Measurements from ENCODE around the gene RERE.

RERE gene

DNA sequence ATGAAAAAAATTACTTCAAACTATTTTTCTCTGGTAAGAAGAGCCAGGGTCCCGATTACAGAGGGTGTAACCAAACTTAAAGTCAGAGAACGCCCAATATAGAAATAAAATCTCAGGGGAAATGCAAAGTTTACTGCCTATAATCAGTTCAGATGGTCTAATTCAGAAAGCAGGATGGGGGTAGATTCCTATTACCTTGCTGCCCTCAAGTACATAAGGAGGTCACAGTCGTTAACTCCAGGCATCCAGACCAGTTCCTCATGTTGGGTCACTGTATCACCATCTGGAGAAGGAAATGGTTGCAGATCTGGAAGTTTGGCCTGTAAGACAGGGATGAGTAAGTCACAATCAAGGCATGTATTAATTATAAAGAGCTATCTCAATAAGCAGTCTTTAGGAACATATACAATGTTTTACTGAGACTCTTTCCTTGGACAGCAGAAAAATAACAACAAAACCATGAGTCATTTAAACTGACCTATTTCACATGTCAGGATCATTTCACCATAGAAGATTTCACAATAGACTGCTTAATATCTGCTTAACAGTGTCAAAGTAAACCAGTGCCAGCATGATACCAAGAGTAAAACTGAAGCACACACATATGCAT is 320.1 kb downstream of the RERE start:
- Histone ChIP-seq H2BK5ac (ENCODE audit: low read depth, low read length, poor library complexity) (no peak overlapping the region), H3K4me2 (ENCODE audit: low read length) (no peak overlapping the region), H3K9ac (ENCODE audit: low read length) (no peak overlapping the region), H3K4me3 (ENCODE audit: low read depth, low read length) (no peak overlapping the region), H2BK12ac (ENCODE audit: low read length) (no peak overlapping the region), H2AFZ (ENCODE audit: insufficient read depth, low read length, poor library complexity) (no peak overlapping the region), H3K79me1 (ENCODE audit: low read length) (no peaks in the 10 kb centered on the region), H3K27me3 (ENCODE audit: insufficient read depth, low read length) (no peaks in the 10 kb centered on the region), H3K14ac (ENCODE audit: low read length) (no peak overlapping the region), H4K8ac (ENCODE audit: low read depth, low read length) (no peak overlapping the region), H3K4ac (ENCODE audit: low read depth, low read length) (no peak overlapping the region), H3K36me3 (ENCODE audit: control insufficient read depth in 1 of 2, insufficient read depth in 2 of 2, low read length in 2 of 2) (peaks cover 15% of the 10 kb centered on the region in 2 experiments), H3K23ac (ENCODE audit: low read length) (no peak overlapping the region), H3K79me2 (ENCODE audit: control insufficient read depth, insufficient read depth, low read length, poor library complexity) (no peaks in the 10 kb centered on the region), H4K12ac (ENCODE audit: low read depth, low read length) (no peak overlapping the region), H3K18ac (ENCODE audit: low read length) (no peak overlapping the region), H2BK120ac (ENCODE audit: insufficient read depth, low read length, poor library complexity) (no peak overlapping the region), H3K9me3 (ENCODE audit: insufficient read depth, low read depth, low read length) (no peaks in the 10 kb centered on the region), H2AK5ac (ENCODE audit: low read length) (no peak overlapping the region), H3K27ac (ENCODE audit: low read depth, low read length) (no peak overlapping the region), H4K91ac (ENCODE audit: low read depth, low read length) (no peak overlapping the region), H3K4me1 (ENCODE audit: control insufficient read depth in 1 of 2, insufficient read depth in 2 of 2, low read length in 2 of 2) (no peaks in the 10 kb centered on the region)
- DNase-seq, result peak in 1 of 2 donors; percentile 92
- WGBS (ENCODE audit: extremely low coverage, insufficient coverage, insufficient read length), result no CpG with 5 or more reads among the region's 3 CpGs

DNA sequence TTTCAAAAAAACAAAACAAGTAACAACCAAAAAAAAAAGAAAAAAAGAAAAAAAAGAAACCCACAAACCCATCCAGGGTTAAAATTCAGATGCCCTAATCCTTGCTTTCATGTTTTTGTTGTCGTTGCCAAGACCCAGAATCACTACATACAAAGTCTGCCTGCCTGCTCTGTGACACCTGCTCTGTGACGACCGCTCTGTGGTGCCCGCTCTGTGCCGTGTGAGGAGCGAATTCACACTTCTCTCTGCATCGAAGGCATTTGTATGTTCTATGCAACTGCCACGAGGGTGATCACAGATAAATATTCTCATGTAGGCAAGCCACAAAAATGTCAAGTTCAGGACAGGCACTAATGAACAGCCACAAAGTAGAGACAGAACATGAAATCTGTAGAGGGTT is 321.0 kb downstream of the RERE start:
- no peaks in the 10 kb centered on the region for H3K79me2 ChIP-seq (ENCODE audit: control insufficient read depth, insufficient read depth, low read length, poor library complexity)
- H3K4me2 ChIP-seq (ENCODE audit: low read length), result no peak overlapping the region
- H2BK5ac ChIP-seq (ENCODE audit: low read depth, low read length, poor library complexity), result no peak overlapping the region
- no peak overlapping the region for H2AFZ ChIP-seq (ENCODE audit: insufficient read depth, low read length, poor library complexity)
- no peak overlapping the region for H3K27ac ChIP-seq (ENCODE audit: low read depth, low read length)
- peaks cover 15% of the 10 kb centered on the region in 2 experiments for H3K36me3 ChIP-seq (ENCODE audit: control insufficient read depth in 1 of 2, insufficient read depth in 2 of 2, low read length in 2 of 2)
- H3K9ac ChIP-seq (ENCODE audit: low read length), result no peak overlapping the region
- H2BK12ac ChIP-seq (ENCODE audit: low read length), result no peak overlapping the region
- no peak overlapping the region for H3K4me3 ChIP-seq (ENCODE audit: low read depth, low read length)
- H4K12ac ChIP-seq (ENCODE audit: low read depth, low read length), result no peak overlapping the region
- no peak overlapping the region for H2AK5ac ChIP-seq (ENCODE audit: low read length)
- no peaks in the 10 kb centered on the region for H3K4me1 ChIP-seq (ENCODE audit: control insufficient read depth in 1 of 2, insufficient read depth in 2 of 2, low read length in 2 of 2)
- H3K79me1 ChIP-seq (ENCODE audit: low read length), result no peaks in the 10 kb centered on the region
- no peak overlapping the region for H4K8ac ChIP-seq (ENCODE audit: low read depth, low read length)
- no peak overlapping the region for H4K91ac ChIP-seq (ENCODE audit: low read depth, low read length)
- WGBS (ENCODE audit: extremely low coverage, insufficient coverage, insufficient read length), result no CpG with 5 or more reads among the region's 8 CpGs
- no peaks in the 10 kb centered on the region for H3K27me3 ChIP-seq (ENCODE audit: insufficient read depth, low read length)
- DNase-seq, result no peak
- H3K9me3 ChIP-seq (ENCODE audit: insufficient read depth, low read depth, low read length), result no peaks in the 10 kb centered on the region
- no peak overlapping the region for H3K23ac ChIP-seq (ENCODE audit: low read length)
- H2BK120ac ChIP-seq (ENCODE audit: insufficient read depth, low read length, poor library complexity), result no peak overlapping the region
- H3K18ac ChIP-seq (ENCODE audit: low read length), result no peak overlapping the region
- H3K14ac ChIP-seq (ENCODE audit: low read length), result no peak overlapping the region
- no peak overlapping the region for H3K4ac ChIP-seq (ENCODE audit: low read depth, low read length)

DNA sequence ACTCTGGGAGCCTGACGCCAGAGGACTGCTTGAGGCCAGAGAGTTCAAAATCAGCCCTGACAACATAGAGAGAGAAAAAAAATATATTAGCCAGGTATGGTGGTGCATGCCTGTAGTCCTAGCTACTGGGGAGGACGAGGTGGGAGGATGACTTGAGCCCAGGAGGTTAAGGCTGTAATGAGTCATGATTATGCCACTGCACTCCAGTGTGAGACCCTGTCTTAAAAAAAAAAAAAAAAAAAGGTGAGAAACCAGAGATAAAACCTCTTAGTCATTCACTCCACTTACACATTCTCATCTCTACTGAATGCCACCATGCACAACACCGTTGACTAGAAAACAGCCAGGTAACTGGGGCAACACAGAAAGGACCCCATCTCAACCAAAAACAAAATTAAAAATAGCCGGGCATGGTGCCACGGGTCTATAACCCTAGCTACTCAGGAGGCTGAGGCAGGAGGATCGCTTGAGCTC is 321.5 kb downstream of the RERE start:
- Histone ChIP-seq H4K91ac (ENCODE audit: low read depth, low read length) (no peak overlapping the region), H3K27ac (ENCODE audit: low read depth, low read length) (no peak overlapping the region), H3K4me1 (ENCODE audit: control insufficient read depth in 1 of 2, insufficient read depth in 2 of 2, low read length in 2 of 2) (no peaks in the 10 kb centered on the region), H3K79me1 (ENCODE audit: low read length) (no peaks in the 10 kb centered on the region), H3K18ac (ENCODE audit: low read length) (no peak overlapping the region), H3K79me2 (ENCODE audit: control insufficient read depth, insufficient read depth, low read length, poor library complexity) (no peaks in the 10 kb centered on the region), H3K9me3 (ENCODE audit: insufficient read depth, low read depth, low read length) (no peaks in the 10 kb centered on the region), H2BK120ac (ENCODE audit: insufficient read depth, low read length, poor library complexity) (no peak overlapping the region), H3K4ac (ENCODE audit: low read depth, low read length) (no peak overlapping the region), H3K9ac (ENCODE audit: low read length) (no peak overlapping the region), H3K23ac (ENCODE audit: low read length) (no peak overlapping the region), H4K8ac (ENCODE audit: low read depth, low read length) (no peak overlapping the region), H2BK12ac (ENCODE audit: low read length) (no peak overlapping the region), H3K14ac (ENCODE audit: low read length) (no peak overlapping the region), H2BK5ac (ENCODE audit: low read depth, low read length, poor library complexity) (no peak overlapping the region), H3K27me3 (ENCODE audit: insufficient read depth, low read length) (no peaks in the 10 kb centered on the region), H3K36me3 (ENCODE audit: control insufficient read depth in 1 of 2, insufficient read depth in 2 of 2, low read length in 2 of 2) (peaks cover 15% of the 10 kb centered on the region in 2 experiments), H3K4me2 (ENCODE audit: low read length) (no peak overlapping the region), H4K12ac (ENCODE audit: low read depth, low read length) (no peak overlapping the region), H3K4me3 (ENCODE audit: low read depth, low read length) (no peak overlapping the region), H2AFZ (ENCODE audit: insufficient read depth, low read length, poor library complexity) (no peak overlapping the region), H2AK5ac (ENCODE audit: low read length) (no peak overlapping the region)
- peak; percentile 64 to 68 for DNase-seq
- WGBS (ENCODE audit: extremely low coverage, insufficient coverage, insufficient read length), result no CpG with 5 or more reads among the region's 6 CpGs

DNA sequence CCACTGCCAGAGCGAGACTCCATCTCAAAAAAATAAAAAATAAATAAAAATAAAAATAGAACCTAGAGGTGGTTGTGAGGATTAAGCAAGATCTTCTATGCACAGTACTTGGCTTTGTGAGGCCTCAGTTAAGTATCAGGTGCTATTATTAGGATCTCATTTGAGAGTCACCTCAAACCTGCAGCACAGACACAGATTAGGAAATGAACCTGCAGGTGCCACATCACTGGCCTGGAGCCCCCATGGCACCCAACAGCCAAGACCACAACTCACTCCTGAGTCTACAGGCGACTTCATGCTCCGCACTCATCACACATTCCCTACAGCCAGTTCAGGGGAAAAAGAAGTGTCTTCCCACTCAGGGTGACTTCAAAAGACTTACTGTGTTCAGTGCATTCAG is 322.8 kb downstream of the RERE start:
- no peak overlapping the region for H3K23ac ChIP-seq (ENCODE audit: low read length)
- WGBS (ENCODE audit: extremely low coverage, insufficient coverage, insufficient read length), result no CpG with 5 or more reads among the region's 3 CpGs

More for the DNA sequence above, 322.8 kb downstream of the RERE start:
- H3K36me3 ChIP-seq (ENCODE audit: control insufficient read depth in 1 of 2, insufficient read depth in 2 of 2, low read length in 2 of 2), result peaks cover 14 to 15% of the 10 kb centered on the region in 2 experiments
- no peak overlapping the region for H4K8ac ChIP-seq (ENCODE audit: low read depth, low read length)
- H2AK5ac ChIP-seq (ENCODE audit: low read length), result no peak overlapping the region
- no peak overlapping the region for H3K14ac ChIP-seq (ENCODE audit: low read length)
- no peak overlapping the region for H3K4ac ChIP-seq (ENCODE audit: low read depth, low read length)
- H2BK12ac ChIP-seq (ENCODE audit: low read length), result no peak overlapping the region
- H3K4me2 ChIP-seq (ENCODE audit: low read length), result no peak overlapping the region
- H2BK5ac ChIP-seq (ENCODE audit: low read depth, low read length, poor library complexity), result no peak overlapping the region
- H3K27me3 ChIP-seq (ENCODE audit: insufficient read depth, low read length), result no peaks in the 10 kb centered on the region
- DNase-seq, result no peak
- no peak overlapping the region for H4K12ac ChIP-seq (ENCODE audit: low read depth, low read length)
- no peaks in the 10 kb centered on the region for H3K9me3 ChIP-seq (ENCODE audit: insufficient read depth, low read depth, low read length)
- no peaks in the 10 kb centered on the region for H3K79me2 ChIP-seq (ENCODE audit: control insufficient read depth, insufficient read depth, low read length, poor library complexity)
- no peaks in the 10 kb centered on the region for H3K4me1 ChIP-seq (ENCODE audit: control insufficient read depth in 1 of 2, insufficient read depth in 2 of 2, low read length in 2 of 2)
- H2AFZ ChIP-seq (ENCODE audit: insufficient read depth, low read length, poor library complexity), result no peak overlapping the region
- no peak overlapping the region for H3K18ac ChIP-seq (ENCODE audit: low read length)
- H3K4me3 ChIP-seq (ENCODE audit: low read depth, low read length), result no peak overlapping the region
- H3K27ac ChIP-seq (ENCODE audit: low read depth, low read length), result no peak overlapping the region
- H3K79me1 ChIP-seq (ENCODE audit: low read length), result no peaks in the 10 kb centered on the region
- H3K9ac ChIP-seq (ENCODE audit: low read length), result no peak overlapping the region
- no peak overlapping the region for H2BK120ac ChIP-seq (ENCODE audit: insufficient read depth, low read length, poor library complexity)
- H4K91ac ChIP-seq (ENCODE audit: low read depth, low read length), result no peak overlapping the region
